ENCODE measurements around the gene TMEM127.
"Not testable (repeated sequence)": the region's sequence is repeated elsewhere in the genome, so short reads cannot be mapped to it uniquely, and the experiment has no call there.

Gene TMEM127, protein sequence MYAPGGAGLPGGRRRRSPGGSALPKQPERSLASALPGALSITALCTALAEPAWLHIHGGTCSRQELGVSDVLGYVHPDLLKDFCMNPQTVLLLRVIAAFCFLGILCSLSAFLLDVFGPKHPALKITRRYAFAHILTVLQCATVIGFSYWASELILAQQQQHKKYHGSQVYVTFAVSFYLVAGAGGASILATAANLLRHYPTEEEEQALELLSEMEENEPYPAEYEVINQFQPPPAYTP

DNA sequence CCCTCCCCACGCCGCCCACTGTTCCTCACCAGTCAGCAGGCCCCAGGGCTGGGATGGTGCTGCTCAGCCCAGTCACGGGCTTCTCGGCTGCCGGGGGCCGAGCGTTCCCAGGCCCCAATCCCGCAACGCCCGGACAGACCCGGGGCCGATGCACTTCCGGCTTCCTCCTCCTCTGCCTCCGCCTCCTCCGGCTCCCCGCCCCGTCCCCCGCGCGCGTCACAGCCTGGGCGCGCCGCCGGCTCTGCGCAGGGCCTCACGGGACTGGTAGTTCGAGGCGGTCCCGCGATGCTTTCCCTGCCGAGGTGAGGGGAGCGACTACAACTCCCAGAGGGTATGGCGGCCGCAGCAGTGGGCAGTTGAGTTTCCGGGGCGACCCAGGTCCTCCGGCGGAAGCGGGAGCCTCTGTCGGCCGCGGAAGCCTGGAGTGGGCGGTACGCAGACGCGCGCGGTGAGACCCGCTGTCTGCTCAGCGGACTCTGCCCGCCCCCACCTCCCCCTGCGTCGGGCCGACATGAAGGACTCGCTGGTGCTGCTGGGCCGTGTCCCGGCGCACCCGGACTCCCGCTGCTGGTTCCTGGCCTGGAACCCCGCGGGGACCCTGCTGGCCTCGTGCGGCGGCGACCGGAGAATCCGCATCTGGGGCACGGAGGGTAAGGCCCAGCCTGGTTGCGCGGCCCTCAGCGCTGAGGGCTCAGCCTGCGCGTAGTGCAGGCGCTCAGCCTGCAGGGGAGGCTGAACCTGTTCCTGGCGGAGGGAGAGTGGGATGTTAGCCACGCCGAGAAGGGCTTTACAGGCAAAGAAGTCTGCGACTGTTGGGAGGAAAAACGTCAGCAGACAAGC is at the start of gene TMEM127, which contains the start of gene CIAO1:
TSS of gene TMEM127 (minus strand) at position 158 of the 840 bp plus-strand sequence. CDS start 616 bp downstream, outside the sequence.
TSS of gene CIAO1 (plus strand) at position 386 of the 840 bp plus-strand sequence. CDS start at position 512, 126 bp downstream.
- peak; percentile 98 for DNase-seq

DNA sequence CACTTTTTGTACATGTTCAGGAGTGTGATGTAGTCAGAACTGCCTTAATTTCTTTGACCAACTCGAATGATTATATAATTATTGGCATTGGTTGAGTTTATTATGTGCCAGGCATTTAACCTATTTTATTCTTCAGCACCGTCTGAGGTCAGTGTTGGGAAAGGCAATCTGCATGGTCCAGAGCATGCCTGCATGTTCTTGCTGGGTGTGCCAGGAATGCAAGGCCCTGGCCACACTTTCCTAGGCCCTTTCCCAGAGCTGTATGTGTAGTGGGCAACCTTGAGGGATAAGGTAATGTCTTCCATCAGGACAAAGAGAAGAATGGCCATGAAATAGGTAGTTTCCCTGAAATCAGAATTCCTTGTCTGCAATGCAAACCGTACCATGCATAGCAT is 49.2 kb upstream of the TMEM127 start:
- DNase-seq = no peak

DNA sequence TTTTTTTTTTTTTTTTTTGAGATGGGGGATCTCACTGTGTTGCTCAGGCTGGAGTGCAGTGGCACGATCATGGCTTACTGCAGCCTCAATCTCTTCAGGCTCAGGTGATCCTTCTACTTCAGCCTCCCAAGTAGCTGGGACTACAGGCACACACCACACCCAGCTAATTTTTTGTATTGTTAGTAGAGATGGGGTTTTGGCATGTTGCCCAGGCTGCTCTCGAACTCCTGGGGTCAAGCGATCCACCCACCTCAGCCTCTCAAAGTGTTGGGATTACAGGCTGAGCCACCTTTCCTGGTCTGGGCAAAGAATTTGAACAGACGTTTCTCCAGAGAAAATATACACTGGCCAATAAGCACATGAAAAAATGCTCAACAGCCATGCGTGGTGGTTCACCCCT is 42.5 kb upstream of the TMEM127 start:
- DNase-seq = no peak

DNA sequence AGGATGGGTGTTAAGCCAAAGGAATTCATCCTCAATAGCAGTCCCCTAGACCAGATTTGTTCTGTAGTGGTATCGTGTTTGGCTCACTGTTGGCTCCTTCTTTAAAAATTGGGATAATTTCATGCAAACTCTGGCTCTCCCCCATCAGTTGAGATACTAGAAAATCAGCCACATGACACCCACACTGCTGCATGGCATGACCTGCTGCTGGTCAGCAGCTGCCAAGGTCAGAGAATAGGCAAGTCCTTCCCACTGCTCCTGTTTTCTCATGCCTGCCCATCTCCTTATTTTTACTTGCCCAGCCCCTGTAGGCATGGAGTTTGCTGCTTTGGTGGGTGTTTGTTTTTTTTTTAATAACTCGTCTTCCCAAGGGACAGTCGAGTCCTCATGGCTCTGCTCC is 40.6 kb upstream of the TMEM127 start:
- DNase-seq = no peak

DNA sequence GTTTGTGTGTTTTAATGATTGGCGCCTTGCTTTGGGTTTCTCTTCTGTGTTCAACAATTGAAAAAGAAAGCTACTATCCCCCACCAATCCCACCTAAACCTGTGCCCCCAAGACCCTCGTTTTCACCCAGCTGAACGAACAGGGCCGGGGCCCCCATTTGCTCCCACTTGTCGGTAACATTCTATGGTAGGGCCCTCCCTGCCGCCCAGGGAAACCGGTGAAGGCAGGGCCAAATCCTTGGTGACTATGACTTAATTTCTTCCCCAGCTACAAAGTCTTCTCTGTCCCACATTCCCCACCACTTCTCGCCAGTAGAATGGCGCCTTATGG is 40.1 kb upstream of the TMEM127 start:
- DNase-seq = no peak

DNA sequence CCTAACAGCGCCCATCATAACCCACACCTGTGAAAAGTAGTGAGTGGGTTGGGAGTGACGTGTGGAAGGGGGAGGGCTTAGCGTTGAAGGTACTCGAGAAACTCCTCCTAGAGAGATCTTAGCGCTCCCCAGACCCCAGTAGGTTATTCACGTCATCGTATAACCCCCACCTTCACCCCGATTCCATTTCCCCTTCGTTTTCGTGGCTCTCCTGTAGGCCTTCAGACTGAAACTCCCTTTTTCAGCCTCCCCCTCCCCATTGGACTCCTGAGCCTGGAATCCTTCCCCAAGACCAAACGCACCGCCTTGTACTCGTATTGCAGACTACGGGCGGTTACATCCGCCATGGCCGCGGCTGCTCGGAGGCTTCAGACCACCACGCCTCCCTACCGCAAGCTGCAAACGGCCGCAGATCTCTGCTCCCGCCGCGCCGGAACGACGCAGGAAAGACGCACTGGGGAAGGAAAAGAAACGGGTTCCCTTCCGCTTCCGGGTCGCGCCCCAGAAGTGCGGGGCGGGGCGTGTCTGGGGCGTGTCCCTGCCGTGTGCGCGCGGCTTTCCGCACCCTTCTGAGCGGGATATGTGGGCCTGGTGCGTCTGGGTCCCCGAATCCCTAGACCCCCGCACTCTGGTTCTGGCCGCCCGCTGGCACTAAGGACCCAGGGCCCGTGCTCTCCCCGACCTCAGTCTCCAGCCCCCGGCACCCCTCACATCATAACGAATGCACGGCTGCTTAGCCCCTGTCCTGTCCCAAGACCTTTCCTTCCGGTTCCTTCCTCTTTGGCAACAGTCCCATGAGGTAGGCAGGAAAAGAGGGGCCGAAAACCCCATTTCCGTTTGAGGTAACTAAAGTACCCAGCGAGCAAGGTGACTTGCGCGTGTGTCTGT is 39.5 kb upstream of the TMEM127 start, which contains the start of gene SNRNP200:
TSS of gene SNRNP200 (minus strand) at position 456 of the 888 bp plus-strand sequence. CDS start at position 347, 109 bp downstream.
- peak; percentile 91 for DNase-seq

DNA sequence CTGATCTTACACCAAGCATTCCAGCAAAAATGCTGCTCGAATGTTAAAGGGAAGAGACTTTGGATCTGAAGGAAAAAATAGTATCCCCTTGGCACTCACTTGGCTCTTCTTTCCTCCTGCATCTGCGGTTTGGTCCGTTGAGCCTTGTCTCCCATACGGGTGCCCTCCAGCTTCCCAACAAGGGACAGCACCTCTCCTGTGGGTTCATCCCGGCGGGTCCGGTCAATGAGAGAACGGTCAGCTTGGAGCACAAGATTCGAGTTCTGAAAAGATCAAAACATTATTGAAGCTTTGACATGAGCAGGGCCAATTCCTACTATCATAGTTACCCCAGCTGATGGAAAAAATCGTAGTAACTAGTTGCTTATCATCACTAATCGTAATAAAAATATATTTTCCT is 38.8 kb upstream of the TMEM127 start:
- no peak for DNase-seq

DNA sequence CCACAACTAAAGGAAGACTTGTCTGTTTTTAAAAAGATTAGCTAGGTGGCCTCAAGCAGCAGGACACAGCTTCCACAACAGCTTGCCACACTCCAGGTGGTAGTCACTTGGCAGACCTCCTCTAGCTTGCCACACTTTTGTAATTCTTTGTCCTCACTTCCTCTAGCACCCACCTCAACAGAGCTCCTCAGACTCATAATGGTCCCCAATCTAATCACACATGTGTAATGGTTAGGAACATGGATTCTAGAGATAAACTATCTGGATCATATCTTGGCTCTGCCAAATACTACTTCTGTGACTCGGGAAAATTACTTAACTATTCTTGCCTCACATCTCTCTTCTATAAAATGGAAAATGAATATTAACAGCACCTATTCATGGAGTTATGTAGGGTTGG is 36.1 kb upstream of the TMEM127 start:
- DNase-seq = no peak

DNA sequence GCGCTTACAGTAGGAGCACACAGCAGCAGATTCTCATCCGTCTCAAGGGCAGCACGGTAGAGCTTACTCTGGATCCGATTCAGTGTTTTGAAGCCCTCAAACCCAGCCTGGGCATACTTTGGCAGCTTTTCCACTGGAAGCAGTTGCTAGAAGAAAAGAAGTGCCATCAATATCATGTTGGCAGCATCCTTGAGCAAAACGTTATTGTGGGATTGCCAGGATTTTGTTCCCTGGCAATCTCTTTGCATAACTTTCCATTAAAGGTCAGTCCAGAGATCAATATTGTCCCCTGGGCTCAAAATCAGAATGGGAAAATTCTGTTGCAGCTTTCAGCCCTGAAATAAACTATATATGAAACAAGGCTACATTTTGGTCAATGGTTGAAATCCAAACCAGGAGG is 31.1 kb upstream of the TMEM127 start:
- no peak for DNase-seq

DNA sequence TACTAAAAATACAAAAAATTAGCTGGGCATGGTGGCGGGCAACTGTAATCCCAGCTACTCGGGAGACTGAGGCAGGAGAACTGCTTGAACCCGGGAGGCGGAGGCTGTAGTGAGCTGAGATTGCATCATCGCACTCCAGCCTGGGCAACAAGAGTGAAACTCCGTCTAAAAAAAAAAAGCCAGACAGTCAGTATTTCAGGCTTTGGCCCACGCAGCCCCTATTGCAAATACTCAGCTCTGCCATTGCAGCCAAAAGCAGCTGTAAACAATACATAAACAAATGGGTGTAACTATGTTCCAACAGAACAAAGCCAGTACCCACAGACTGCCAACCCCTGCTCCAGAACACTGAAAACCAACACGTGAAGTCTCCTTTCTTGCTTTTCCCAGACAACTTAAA is 28.5 kb upstream of the TMEM127 start:
- DNase-seq = not testable (repeated sequence)

DNA sequence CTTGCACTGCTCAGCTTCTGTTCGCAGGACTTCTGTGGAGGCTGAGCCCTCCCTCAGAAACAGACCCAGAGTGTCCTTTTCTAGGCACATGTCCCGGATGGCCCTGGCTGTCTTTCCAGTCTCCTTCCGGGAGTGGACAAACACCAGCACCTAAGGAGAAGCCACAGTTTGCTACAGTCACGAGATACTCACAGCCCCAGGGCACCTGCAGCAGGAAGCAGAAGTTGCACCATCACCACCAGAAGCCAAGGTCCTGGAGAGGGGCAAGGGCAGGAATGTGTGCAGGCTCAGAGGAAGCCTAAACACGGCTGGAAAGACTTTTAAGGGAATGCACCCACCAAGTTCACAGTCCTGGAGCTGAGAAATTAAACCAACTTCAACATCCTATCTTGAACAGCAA is 26.0 kb upstream of the TMEM127 start:
- DNase-seq = no peak

DNA sequence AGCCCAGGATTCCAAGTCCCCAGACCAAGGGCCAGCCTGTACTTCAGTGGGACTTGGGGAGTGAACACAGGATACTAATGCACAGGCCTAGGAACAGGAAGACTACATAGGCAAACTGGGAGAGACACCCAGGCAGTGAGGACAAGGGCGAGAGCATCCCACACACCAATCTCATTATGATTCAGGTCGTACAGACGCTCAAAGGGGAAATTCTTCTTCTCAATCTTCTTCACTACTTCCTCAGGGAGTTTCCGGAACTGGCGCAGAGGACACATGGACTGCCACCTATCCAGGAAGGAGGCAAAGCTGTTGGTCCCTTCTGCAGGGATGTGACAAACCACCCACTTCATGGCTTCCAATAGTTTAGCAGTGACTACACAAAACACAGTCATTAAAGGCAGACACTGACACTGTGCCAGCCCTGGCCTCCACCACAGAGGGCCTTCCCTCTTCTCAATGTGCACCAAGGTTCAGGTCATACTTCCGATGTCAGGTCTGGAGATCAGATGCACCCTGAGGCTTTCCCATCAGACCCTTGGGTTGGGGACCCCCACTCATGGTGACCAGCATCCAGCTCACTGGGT is 21.6 kb upstream of the TMEM127 start:
- no peak for DNase-seq

DNA sequence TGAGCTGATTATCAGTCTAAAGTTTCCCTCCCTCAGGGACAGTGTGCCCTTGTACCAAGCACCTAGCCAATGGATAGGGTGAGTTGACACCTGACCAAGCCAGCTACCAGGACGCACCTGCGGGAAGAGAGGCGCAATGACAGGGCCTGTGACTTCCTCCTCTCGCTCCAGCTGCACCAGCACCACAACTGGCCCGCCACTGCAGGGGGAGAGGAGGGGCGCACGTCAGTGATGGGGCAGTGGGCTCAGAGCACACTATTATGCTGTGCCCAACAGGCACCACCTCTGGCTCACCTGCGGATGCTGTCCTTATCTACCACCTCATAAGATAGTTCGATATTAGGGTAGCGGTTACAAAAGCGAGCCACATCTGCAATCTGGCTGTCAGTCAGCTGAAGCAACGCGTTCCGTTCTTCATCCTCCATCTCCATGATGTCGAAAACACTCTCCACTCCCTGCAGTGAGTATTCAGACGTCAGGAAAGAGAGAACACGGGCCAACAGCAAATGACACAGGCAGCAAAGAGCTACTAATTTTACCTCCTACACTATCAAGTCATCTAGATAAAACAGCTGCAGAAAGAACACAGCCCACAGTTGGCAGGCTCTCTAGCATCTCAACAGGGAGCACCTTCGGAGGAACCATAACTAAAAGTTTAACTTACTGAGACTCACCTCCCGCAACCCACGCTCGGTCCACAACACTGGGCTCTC is 11.1 kb upstream of the TMEM127 start:
- DNase-seq = no peak

DNA sequence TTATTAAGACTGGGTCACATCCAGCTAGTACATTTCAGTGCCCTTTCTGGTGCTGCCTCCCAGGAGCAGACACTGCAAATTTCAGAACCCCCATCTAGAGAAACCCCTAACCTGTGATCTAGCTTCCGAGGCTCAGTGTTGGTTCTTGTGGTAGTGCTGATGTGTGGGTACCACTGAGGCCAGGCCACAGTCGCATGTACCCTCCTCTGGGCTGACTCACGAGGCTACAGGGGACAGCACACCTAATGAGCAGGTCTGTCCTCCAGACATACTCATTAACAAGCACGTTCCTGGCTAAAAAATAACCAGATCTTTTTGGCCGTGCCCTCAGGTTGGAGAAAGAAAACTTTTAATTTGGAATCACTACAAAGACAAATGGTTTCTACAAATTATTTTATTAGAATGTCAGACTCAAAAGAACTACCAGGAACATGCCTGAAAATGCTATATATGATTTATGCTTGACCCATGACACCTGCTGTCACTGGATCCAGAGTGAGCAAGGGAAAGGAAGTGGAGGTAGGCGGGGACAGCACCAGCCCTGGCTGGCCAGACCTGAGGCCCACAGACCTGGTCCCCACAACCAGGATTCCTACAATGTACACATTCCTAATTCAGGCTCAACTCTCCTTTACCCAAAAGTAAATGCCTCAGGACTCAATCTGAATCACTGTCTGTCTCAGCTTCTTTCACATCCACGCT is 8.7 kb upstream of the TMEM127 start:
- no peak for DNase-seq

DNA sequence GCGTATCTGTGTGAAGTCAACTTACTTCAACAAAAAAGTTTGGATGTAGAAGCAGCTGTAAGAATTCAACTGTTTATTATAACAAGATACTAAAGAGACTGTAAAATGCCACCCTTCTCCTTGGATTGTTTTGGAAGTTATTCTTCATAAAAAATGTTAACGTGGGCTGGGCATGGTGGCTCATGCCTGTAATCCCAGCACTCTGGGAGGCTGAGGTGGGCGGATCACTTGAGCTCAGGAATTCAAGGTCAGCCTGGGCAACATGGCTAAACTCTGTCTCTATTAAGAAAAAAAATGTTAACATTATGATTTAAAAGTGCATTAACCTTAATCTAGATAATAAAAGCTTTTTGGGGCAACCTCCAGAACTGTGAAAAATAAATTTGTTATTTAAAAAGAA is 8.0 kb upstream of the TMEM127 start:
- no peak for DNase-seq

DNA sequence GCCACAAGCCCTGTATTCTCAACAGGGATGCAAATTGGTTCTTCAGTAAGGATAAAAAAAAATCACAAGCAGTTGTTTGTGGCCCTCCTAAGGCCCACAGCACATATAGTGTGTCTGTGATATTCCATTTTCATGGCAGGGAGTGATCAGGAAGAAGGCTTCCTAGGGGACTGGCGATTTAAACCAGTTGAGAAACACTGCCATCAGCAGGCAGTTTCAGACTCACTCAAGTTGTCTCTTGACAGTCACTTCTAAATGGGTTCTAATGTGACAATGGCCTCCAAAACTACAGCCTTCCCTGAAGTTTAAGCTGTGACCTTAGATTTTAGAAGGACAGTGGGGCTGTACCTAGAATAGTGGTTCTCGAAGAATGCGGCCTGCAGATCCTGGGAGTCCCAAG is 6.2 kb upstream of the TMEM127 start:
- no peak for DNase-seq

DNA sequence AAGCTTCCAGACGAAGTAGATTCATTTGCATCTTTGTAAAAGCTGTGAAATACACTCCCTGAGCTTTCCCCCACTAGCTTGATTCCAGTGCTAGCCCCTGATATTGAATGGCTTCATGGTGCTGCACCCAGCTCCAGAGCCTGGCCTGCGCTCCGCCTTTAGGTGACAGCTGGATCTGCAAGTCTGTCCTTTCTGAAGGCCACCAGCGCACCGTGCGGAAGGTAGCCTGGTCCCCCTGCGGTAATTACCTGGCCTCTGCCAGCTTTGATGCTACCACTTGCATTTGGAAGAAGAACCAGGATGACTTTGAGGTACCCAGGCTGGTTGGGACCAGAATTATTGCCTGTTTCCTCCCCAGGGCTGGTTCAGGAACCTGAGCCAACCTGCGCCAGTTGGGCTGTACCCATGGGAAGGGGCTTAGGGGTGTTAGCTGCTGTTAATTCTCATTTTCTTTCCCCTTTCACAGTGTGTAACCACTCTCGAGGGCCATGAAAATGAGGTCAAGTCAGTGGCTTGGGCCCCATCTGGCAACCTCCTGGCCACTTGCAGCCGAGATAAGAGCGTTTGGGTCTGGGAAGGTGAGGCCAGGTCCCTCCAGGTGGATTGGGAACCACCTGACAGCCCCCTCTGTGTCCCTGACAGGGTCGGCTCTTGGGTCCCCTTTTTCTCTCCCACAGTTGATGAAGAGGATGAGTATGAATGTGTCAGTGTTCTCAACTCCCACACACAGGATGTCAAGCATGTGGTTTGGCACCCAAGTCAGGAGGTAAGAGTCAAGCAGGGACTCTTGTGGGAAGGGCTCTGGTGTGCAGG is 1.6 kb upstream of the TMEM127 start:
- DNase-seq = no peak

DNA sequence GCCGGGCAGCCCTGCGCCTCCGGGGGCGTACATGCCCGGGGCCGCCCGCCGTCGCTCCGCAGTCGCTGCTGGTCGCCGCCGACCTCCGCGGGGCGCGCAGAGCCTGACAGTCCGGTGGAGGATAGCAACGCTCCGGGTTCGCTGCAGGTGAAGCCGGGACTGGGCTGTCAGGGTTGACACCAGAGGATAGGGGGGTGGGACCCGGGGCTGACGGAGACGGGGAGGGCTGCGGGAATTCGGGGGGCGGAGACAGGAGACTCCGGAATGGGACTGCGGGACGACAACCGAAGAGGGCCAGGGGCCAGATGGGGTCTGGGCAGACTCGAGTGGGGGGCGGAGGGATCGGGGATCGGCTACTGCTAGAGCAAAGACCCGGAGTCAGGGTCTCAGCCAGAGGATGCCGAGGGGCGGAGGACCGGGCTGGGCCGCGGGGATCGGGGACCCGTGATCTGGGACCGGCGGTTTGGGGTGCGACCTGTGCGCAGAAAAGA is 403 bp downstream of the TMEM127 start:
- no peak for DNase-seq

DNA sequence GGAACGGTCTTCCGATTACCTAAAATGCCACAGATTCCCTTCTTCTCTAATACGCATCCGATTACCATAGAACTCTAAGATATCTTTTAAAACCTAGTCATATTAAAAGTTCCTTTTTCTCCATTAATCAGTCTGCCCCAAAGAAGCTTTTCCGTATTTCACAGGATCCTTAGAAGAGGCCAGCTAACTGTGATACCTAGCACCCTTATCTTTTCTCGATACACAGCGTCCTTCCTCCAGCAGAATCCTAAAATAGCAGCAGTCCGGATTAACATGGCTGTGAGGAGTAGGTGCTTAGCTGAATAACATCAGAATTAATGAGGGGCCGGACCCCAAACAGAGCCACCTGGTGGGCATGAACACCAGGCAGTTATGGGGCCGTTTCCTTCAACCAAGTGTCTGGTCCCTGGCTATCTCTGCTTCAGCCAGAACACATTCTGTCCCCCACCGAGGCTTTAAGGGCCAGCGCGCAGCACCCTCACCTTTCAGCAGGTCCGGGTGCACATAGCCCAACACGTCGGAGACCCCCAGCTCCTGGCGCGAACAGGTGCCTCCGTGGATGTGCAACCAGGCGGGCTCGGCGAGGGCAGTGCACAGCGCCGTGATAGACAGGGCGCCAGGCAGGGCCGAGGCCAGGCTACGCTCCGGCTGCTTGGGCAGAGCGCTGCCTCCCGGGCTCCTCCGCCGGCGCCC is 995 bp downstream of the TMEM127 start:
- DNase-seq = peak; percentile 27

DNA sequence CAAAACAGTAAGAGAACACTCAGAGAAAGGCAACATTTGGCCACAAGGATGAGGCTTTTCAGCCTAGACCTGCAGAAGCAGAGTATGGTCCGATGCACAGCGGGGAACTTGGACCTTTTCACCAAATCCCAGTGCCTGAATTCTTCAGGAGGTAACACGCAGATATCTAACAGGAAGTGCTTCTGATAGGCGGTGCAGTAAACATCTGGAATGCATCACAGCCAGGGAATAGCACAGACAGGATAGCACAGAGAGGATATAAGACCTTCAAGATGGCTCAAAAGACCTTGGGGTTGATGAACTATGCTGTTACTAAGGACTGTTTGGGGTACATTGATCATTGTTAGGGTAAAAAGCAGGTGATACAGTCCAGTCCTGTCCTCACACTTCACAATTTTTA is 1.7 kb downstream of the TMEM127 start:
- DNase-seq = no peak
